GM12878 (cell line): ENCODE measurements around the gene PNISR. TPM values are rescaled to one million over a fixed set of nuclear protein-coding genes. Genes with fewer than 3 reads are reported as not detected.
A peak's percentile ranks its signal among the peaks of the same experiment; 100 is the strongest.

Experiments
- BRCA1 ChIP-seq: IDR thresholded peaks from 2 replicates; pipeline ENCODE4 v1.6.1; 2011; ENCODE audit warnings: low read depth, low read length, improper control_type of control experiment
- CBFB ChIP-seq: IDR thresholded peaks from 2 replicates; pipeline ENCODE4 v1.6.1; 2016; ENCODE audit warnings: antibody characterized with exemption, low read depth
- CEBPZ ChIP-seq: fragments of 150-350 bp; IDR thresholded peaks from 2 replicates; pipeline ENCODE4 v1.6.1; 2016; ENCODE audit warnings: low read depth, low read length
- DPF2 ChIP-seq: fragments of 450-650 bp; IDR thresholded peaks from 2 replicates; pipeline ENCODE4 v1.6.1; 2017; ENCODE audit warnings: mild to moderate bottlenecking
- E2F8 ChIP-seq: fragments of 450-650 bp; IDR thresholded peaks from 2 replicates; pipeline ENCODE4 v1.6.1; 2018; ENCODE audit warnings: mild to moderate bottlenecking, low read depth, moderate library complexity; ENCODE audit not compliant: partially characterized antibody
- NR2C1 ChIP-seq: fragments of 450-650 bp; IDR thresholded peaks from 2 replicates; pipeline ENCODE4 v1.6.1; 2017; ENCODE audit warnings: antibody characterized with exemption, mild to moderate bottlenecking, moderate library complexity
- POLR2A ChIP-seq: IDR thresholded peaks from 2 replicates; pipeline ENCODE4 v1.6.1; 2011; ENCODE audit warnings: low read depth, mild to moderate bottlenecking, low read length
- POLR2AphosphoS5 ChIP-seq: IDR thresholded peaks from 2 replicates; pipeline ENCODE4 v1.6.1; 2011; ENCODE audit warnings: mild to moderate bottlenecking, low read length, inconsistent platforms
- RAD51 ChIP-seq: fragments of 450-650 bp; IDR thresholded peaks from 2 replicates; pipeline ENCODE4 v1.6.1; 2016; ENCODE audit warnings: moderate library complexity, mild to moderate bottlenecking, inconsistent platforms
- RBBP5 ChIP-seq: fragments of 200-600 bp; sonication (generic); conservative IDR thresholded peaks from 2 replicates; pipeline ENCODE4 v1.6.1; 2016
- RFX5 ChIP-seq: IDR thresholded peaks from 2 replicates; pipeline ENCODE4 v1.6.1; 2011; ENCODE audit warnings: low read depth, low read length, improper control_type of control experiment
- RUNX3 ChIP-seq: IDR thresholded peaks from 2 replicates; pipeline ENCODE4 v1.6.1; 2012; ENCODE audit warnings: low read length, inconsistent platforms
- SMAD5 ChIP-seq: IDR thresholded peaks from 2 replicates; pipeline ENCODE4 v1.6.1; 2016; ENCODE audit warnings: antibody characterized with exemption, low read depth
- USF1 ChIP-seq: IDR thresholded peaks from 2 replicates; pipeline ENCODE4 v1.6.1; 2011; ENCODE audit warnings: borderline replicate concordance, low read depth, mild to moderate bottlenecking, moderate library complexity, mixed read lengths, low read length; ENCODE audit not compliant: insufficient read depth; ENCODE audit errors: extremely low read length
- YY1 ChIP-seq: IDR thresholded peaks from 2 replicates; pipeline ENCODE4 v1.6.1; 2011; ENCODE audit warnings: low read depth, mild to moderate bottlenecking, low read length
- polyA plus RNA-seq, 11 experiments: library from polyadenylated mRNA; depleted of rRNA in 4 of 11; unstranded in 6 of 11; stranded (reverse) in 5 of 11; fragments of >200 nt; fragmentation: Nextera tagmentation in 4 of 11; fragmentation: Illumina TruSeq in 1 of 11; extraction: Ambion mirVana in 4 of 11; extraction: Trizol in 1 of 11; gene quantifications; 1 replicate in 1 of 11; 2 replicates in 10 of 11; pipeline versions ENCODE4 v1.2.1 to v1.2.3, GENCODE V29; 2011 to 2016; ENCODE audit warnings: inconsistent platforms in 2 of 11, missing spikeins in 2 of 11, low read depth in 1 of 11
- total RNA-seq, 4 experiments: library from RNA; depleted of rRNA in 3 of 4; stranded (reverse); fragments of >200 nt in 3 of 4; fragmentation: Illumina TruSeq in 1 of 4; extraction: Trizol in 1 of 4; gene quantifications; 2 replicates each; pipeline versions ENCODE4 v1.2.1 to v1.2.3, GENCODE V29; 2013 to 2021
- TF ChIP-seq, protein P1 (sequence below): fragments of 450-650 bp; IDR thresholded peaks from 2 replicates; pipeline ENCODE4 v1.6.1; 2017; ENCODE audit warnings: mild to moderate bottlenecking, moderate library complexity

Gene PNISR
- total and polyA plus RNA-seq, 10 of the 15 experiments (the other 5 are each of a cell fraction or from before 2014, with no cell fraction given), result 79.1 to 180 (median 105) TPM

DNA sequence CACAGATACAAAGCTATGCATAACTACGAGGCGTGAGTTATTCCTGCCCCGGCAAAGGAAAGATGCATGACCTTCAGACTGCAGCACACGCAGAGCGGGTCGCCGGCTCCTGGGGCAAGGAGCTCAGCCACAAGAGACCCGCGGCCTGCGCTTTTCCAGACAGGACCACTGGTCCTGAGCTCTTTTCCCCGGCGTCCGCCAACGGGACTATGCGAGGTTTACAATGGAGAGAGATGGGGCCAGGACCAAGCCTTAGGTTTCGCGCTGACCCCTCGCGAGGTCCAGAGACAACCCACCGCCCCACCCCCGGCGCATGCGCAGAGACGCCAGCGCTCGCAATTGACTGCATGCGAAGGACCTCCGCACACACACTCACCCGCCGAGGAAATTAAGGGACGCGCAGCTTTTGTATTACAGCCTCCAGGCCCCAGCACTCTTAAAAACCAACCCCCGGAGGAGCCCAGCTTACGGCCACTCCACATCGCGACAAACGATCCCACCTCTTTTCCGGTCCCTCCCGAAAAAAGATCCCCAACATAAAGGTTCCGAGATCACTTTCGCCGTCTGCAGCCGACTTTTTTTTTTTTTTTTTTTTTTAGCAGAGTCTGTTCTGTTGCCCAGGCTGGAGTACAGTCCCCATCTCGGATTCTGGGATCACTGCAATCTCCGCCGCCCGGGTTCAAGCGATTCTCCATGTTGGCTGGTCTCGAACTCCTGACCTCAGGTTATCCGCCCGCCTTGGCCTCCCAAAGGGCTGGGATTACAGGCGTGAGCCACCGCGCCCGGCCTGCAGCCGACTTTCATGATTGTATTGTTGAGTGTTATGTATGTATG is 31.2 kb downstream of the PNISR start, which contains the start of gene COQ3 (continued):
- TF ChIP-seq DPF2 (no peak), RUNX3 (peak; percentile 46), NR2C1 (peak; percentile 46; the same call in 1 of the 2 replicates), POLR2A (peak; percentile 71), CEBPZ (no peak), RFX5 (no peak), BRCA1 (peak; percentile 43; the same call in 1 of the 2 replicates), USF1 (no peak), YY1 (peak; percentile 82), E2F8 (peak; percentile 76), SMAD5 (no peak), CBFB (peak; percentile 36; the same call in 1 of the 2 replicates), RBBP5 (peak; percentile 90; the same call in 1 of the 2 replicates), RAD51 (no peak), POLR2AphosphoS5 (peak; percentile 85)
- TF ChIP-seq, protein P1, sequence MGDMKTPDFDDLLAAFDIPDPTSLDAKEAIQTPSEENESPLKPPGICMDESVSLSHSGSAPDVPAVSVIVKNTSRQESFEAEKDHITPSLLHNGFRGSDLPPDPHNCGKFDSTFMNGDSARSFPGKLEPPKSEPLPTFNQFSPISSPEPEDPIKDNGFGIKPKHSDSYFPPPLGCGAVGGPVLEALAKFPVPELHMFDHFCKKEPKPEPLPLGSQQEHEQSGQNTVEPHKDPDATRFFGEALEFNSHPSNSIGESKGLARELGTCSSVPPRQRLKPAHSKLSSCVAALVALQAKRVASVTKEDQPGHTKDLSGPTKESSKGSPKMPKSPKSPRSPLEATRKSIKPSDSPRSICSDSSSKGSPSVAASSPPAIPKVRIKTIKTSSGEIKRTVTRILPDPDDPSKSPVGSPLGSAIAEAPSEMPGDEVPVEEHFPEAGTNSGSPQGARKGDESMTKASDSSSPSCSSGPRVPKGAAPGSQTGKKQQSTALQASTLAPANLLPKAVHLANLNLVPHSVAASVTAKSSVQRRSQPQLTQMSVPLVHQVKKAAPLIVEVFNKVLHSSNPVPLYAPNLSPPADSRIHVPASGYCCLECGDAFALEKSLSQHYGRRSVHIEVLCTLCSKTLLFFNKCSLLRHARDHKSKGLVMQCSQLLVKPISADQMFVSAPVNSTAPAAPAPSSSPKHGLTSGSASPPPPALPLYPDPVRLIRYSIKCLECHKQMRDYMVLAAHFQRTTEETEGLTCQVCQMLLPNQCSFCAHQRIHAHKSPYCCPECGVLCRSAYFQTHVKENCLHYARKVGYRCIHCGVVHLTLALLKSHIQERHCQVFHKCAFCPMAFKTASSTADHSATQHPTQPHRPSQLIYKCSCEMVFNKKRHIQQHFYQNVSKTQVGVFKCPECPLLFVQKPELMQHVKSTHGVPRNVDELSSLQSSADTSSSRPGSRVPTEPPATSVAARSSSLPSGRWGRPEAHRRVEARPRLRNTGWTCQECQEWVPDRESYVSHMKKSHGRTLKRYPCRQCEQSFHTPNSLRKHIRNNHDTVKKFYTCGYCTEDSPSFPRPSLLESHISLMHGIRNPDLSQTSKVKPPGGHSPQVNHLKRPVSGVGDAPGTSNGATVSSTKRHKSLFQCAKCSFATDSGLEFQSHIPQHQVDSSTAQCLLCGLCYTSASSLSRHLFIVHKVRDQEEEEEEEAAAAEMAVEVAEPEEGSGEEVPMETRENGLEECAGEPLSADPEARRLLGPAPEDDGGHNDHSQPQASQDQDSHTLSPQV, result no peak
